C4-2B (cell line): ENCODE measurements around the gene PDZD2.

Source experiments
- H3K27ac ChIP-seq: fragments of 450-650 bp; 2 replicates; pipeline ENCODE4 v1.5.1; 2017
- CTCF ChIP-seq: fragments of 450-650 bp; conservative IDR thresholded peaks from 2 replicates; pipeline ENCODE4 v1.5.1; 2017; ENCODE audit warnings: mild to moderate bottlenecking
- ZFX ChIP-seq: fragments of 450-650 bp; IDR thresholded peaks from 2 replicates; pipeline ENCODE4 v1.6.1; 2017

The PDZD2 gene

GRCh38 chr5:31847354-31847753 lies 208.4 kb downstream of the PDZD2 start:
- H3K27ac ChIP-seq, result no peak overlapping the region
- TF ChIP-seq ZFX, result no peak
- no peak for TF ChIP-seq CTCF

- no peak overlapping the region for H3K27ac ChIP-seq
- no peak for TF ChIP-seq CTCF
- no peak for TF ChIP-seq ZFX
Observed at GRCh38 chr5:31850981-31851689, 212.2 kb downstream of the PDZD2 start.

GRCh38 chr5:31853398-31854135 lies 214.6 kb downstream of the PDZD2 start:
- no peak overlapping the region for H3K27ac ChIP-seq
- TF ChIP-seq ZFX, result no peak
- TF ChIP-seq CTCF, result no peak

- TF ChIP-seq CTCF, result no peak
- TF ChIP-seq ZFX, result no peak
- H3K27ac ChIP-seq, result no peak overlapping the region
Observed at GRCh38 chr5:31854181-31855133, 215.5 kb downstream of the PDZD2 start.

- no peak overlapping the region for H3K27ac ChIP-seq
- TF ChIP-seq CTCF, result no peak
- no peak for TF ChIP-seq ZFX
Observed at GRCh38 chr5:31855134-31856040, 216.5 kb downstream of the PDZD2 start.

GRCh38 chr5:31859096-31859495 lies 220.2 kb downstream of the PDZD2 start:
- no peak overlapping the region for H3K27ac ChIP-seq
- no peak for TF ChIP-seq CTCF
- no peak for TF ChIP-seq ZFX
